Ascending aorta (tissue), 2 donors: ENCODE measurements around the gene COMTD1. TPM values are rescaled to one million over a fixed set of nuclear protein-coding genes. Genes with fewer than 3 reads are reported as not detected.

Experiments
- DNase-seq, 2 donors: peaks; one replicate each; pipeline ENCODE4 v3.0.0-alpha.2; 2019; ENCODE audit warnings: low spot score in 2 of 2
- H3K27ac ChIP-seq, 2 donors: fragments of 200-600 bp; sonication (generic); one replicate each; pipeline ENCODE4 v1.5.1; 2016 to 2017; ENCODE audit warnings: mild to moderate bottlenecking in 1 of 2
- H3K27me3 ChIP-seq: fragments of 200-600 bp; sonication (generic); one replicate; pipeline ENCODE4 v1.5.1; 2017
- H3K36me3 ChIP-seq, 2 donors: fragments of 200-600 bp; sonication (generic); one replicate each; pipeline ENCODE4 v1.5.1; 2016
- H3K4me1 ChIP-seq, 2 donors: fragments of 200-600 bp; sonication (generic); one replicate each; pipeline ENCODE4 v1.5.1; 2016 to 2017; ENCODE audit warnings: mild to moderate bottlenecking in 1 of 2
- H3K4me3 ChIP-seq, 2 donors: fragments of 200-600 bp; sonication (generic); one replicate each; pipeline ENCODE4 v1.5.1; 2016 to 2017; ENCODE audit warnings: mild to moderate bottlenecking in 1 of 2
- H3K9me3 ChIP-seq, 2 donors: fragments of 200-600 bp; sonication (generic); one replicate each; pipeline ENCODE4 v1.5.1; 2016
- CTCF ChIP-seq, 3 experiments: fragments of 200-600 bp in 2 of 3; fragments of 450-650 bp in 1 of 3; sonication (generic) in 2 of 3; IDR thresholded peaks; one replicate each; pipeline ENCODE4 v1.5.1; 2016 to 2019; ENCODE audit warnings: antibody characterized with exemption in 3 of 3, mild to moderate bottlenecking in 1 of 3, moderate library complexity in 1 of 3
- intact Hi-C: fragments of 100-400 bp; cut with DNase I; formaldehyde crosslinking; loops from one replicate; pipeline ENCODE4 v1.15.1; 2023
- total RNA-seq: library from RNA; depleted of rRNA; stranded (reverse); fragments of >200 nt; gene quantifications from one replicate; pipeline ENCODE4 v1.1.0, GENCODE V29; 2016

Gene COMTD1
- total RNA-seq, 1 donor from 2014 or later, result 85.5 TPM

DNA sequence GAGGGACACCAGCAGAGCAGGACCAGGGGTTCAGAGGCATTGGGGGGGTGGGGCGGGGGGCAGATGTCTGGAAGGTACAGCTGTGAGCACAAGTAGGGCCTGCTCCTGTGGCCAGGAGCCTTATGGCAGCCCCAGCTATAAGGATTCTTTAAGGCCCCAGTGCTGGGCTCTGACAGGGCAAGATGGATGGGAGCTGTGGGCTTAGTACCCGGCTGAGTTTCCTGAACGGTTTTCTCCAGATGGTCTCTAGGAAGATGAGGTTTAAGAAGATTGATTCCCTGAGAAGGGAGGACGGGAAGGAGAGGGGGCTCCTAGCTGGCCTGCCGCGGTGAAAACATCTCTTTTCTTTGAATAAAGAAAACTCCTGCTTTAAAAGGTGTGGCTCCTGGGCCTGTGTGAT lies 30.1 kb upstream of the COMTD1 start:
- Histone ChIP-seq H3K4me1 (no peaks in the 10 kb centered on the region), H3K27ac (no peak overlapping the region), H3K36me3 (no peaks in the 10 kb centered on the region), H3K27me3 (no peaks in the 10 kb centered on the region), H3K9me3 (no peaks in the 10 kb centered on the region), H3K4me3 (no peak overlapping the region)
- DNase-seq, result no peak
- TF ChIP-seq CTCF (IDR thresholded peaks at IDR 0.05), result no peak
- intact Hi-C loops, result loop anchor here (10.0 kb wide), 1 partner anchor 109 kb away; no protein-coding TSS in a partner anchor

DNA sequence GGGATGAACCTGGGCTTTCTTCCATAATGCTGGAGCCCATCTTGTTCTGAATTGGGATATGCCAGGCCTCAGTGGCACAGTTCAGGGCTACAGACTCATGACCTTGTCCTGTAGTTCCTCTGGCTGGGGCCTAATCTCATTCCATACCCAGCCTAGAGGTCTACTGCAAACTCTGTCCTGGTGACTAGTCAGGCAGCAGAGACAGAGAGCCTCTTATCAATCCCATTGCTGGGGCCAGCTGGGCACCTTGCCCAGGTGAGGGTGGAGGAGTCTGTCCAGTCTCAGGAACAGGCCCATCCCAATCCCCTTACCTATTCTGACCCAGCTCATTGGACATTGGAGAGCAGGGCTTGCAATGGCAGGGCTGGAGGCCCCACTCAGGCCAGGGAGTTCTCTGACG lies 28.0 kb upstream of the COMTD1 start:
- intact Hi-C loops, result loop anchor here (10.0 kb wide), 1 partner anchor 111 kb away; no protein-coding TSS in a partner anchor
- H3K36me3 ChIP-seq, result no peaks in the 10 kb centered on the region
- DNase-seq, result no peak
- H3K4me1 ChIP-seq, result no peaks in the 10 kb centered on the region
- H3K9me3 ChIP-seq, result no peaks in the 10 kb centered on the region
- no peak overlapping the region for H3K27ac ChIP-seq
- no peaks in the 10 kb centered on the region for H3K27me3 ChIP-seq
- H3K4me3 ChIP-seq, result no peak overlapping the region
- TF ChIP-seq CTCF (IDR thresholded peaks at IDR 0.05), result no peak

GRCh38 chr10:75261813-75262705 lies 26.3 kb upstream of the COMTD1 start:
- DNase-seq, result no peak
- no peaks in the 10 kb centered on the region for H3K36me3 ChIP-seq
- no peak overlapping the region for H3K4me3 ChIP-seq
- no peak for TF ChIP-seq CTCF (IDR thresholded peaks at IDR 0.05)
- H3K27me3 ChIP-seq, result no peaks in the 10 kb centered on the region
- no peaks in the 10 kb centered on the region for H3K9me3 ChIP-seq
- H3K27ac ChIP-seq, result no peak overlapping the region
- no peaks in the 10 kb centered on the region for H3K4me1 ChIP-seq
- intact Hi-C loops, result loop anchor here (10.0 kb wide), 1 partner anchor 113 kb away; no protein-coding TSS in a partner anchor

DNA sequence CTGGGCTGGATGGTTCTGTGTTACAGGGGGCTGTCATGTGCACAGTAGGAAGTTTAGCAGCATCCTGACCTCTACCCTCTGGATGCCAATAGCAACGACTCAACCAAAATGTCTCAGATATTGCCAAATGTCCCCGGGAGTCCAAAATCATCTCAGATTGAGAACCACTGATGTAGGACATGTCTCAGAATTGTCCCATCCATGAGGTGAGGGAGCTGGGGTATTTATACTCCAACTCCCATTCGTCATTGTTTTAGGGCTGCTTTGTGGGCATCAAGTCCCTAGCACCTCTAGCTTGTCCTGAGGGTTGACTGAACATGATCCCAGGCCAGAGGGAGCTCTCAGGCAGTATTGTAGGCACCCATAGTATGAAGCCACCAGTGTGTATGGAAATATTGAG lies 25.2 kb upstream of the COMTD1 start:
- no peaks in the 10 kb centered on the region for H3K4me1 ChIP-seq
- no peak for TF ChIP-seq CTCF (IDR thresholded peaks at IDR 0.05)
- no peaks in the 10 kb centered on the region for H3K36me3 ChIP-seq
- H3K27me3 ChIP-seq, result no peaks in the 10 kb centered on the region
- no peaks in the 10 kb centered on the region for H3K9me3 ChIP-seq
- intact Hi-C loops, result loop anchor here (10.0 kb wide), 1 partner anchor 114 kb away; no protein-coding TSS in a partner anchor
- DNase-seq, result no peak
- H3K4me3 ChIP-seq, result no peak overlapping the region
- no peak overlapping the region for H3K27ac ChIP-seq

GRCh38 chr10:75254739-75255138 lies 19.0 kb upstream of the COMTD1 start:
- H3K27me3 ChIP-seq, result no peaks in the 10 kb centered on the region
- DNase-seq, result no peak
- peaks cover 0 to 14% of the 10 kb centered on the region in 2 donors for H3K9me3 ChIP-seq
- H3K4me1 ChIP-seq, result no peaks in the 10 kb centered on the region
- no peak for TF ChIP-seq CTCF (IDR thresholded peaks at IDR 0.05)
- no peak overlapping the region for H3K27ac ChIP-seq
- intact Hi-C loops, result no loop called here
- no peaks in the 10 kb centered on the region for H3K36me3 ChIP-seq
- H3K4me3 ChIP-seq, result no peak overlapping the region
